SK-N-SH (cell line): ENCODE results near the gene TBX1. TPM values are rescaled to one million over a fixed set of nuclear protein-coding genes. Genes with fewer than 3 reads are reported as not detected.

Experiments
- CTCF ChIA-PET: fragments of 300-600, 350-600 bp; formaldehyde crosslinking; extraction: SDS; loops from one replicate; lab custom pipeline; 2021; lab: Yijun Ruan, JAX
- POLR2A ChIA-PET: fragments of 350-600 bp; sonication (Branson Sonifier 250); formaldehyde crosslinking; extraction: SDS; loops from one replicate; lab custom pipeline; 2020; ENCODE audit warnings: antibody characterized with exemption, inconsistent platforms; lab: Yijun Ruan, JAX
- DNase-seq: peaks from one replicate; pipeline ENCODE4 v3.0.0; 2012
- H2AFZ ChIP-seq: fragments of 200-600 bp; sonication (generic); 2 replicates; pipeline ENCODE4 v1.8.1; 2016; ENCODE audit warnings: antibody characterized with exemption, mild to moderate bottlenecking, low read depth
- H3F3A ChIP-seq: fragments of 200-600 bp; sonication (generic); replicated peaks from 2 replicates; pipeline ENCODE3; 2016; ENCODE audit warnings: antibody characterized with exemption, mild to moderate bottlenecking; ENCODE audit not compliant: insufficient read depth
- H3K27ac ChIP-seq, 2 experiments: fragments of 200-500 bp in 1 of 2; fragments of 200-600 bp in 1 of 2; sonication (Bioruptor generic) in 1 of 2; sonication (generic), shearing (Covaris generic) in 1 of 2; 2 replicates each; pipeline versions ENCODE4 v1.5.1 to v1.6.1; 2014 to 2016; ENCODE audit warnings: low read depth in 2 of 2, inconsistent platforms in 1 of 2, low read length in 1 of 2, mild to moderate bottlenecking in 1 of 2, mixed read lengths in 1 of 2
- H3K27me3 ChIP-seq: fragments of 200-600 bp; sonication (generic), shearing (Covaris generic); 2 replicates; pipeline ENCODE4 v1.6.1; 2016; ENCODE audit warnings: mixed run types; ENCODE audit not compliant: insufficient read depth
- H3K36me3 ChIP-seq, 2 experiments: fragments of 200-500 bp in 1 of 2; fragments of 200-600 bp in 1 of 2; sonication (Bioruptor generic) in 1 of 2; sonication (generic) in 1 of 2; replicated peaks in 1 of 2; 2 replicates each; pipeline versions ENCODE3 to v1.5.1; 2014 to 2016; ENCODE audit warnings: low read length in 1 of 2, mild to moderate bottlenecking in 1 of 2; ENCODE audit not compliant: insufficient read depth in 2 of 2, control insufficient read depth in 1 of 2
- H3K4me1 ChIP-seq, 2 experiments: fragments of 200-500 bp in 1 of 2; fragments of 200-600 bp in 1 of 2; sonication (Bioruptor generic) in 1 of 2; sonication (generic), shearing (Covaris generic) in 1 of 2; 2 replicates each; pipeline versions ENCODE4 v1.5.1 to v1.6.1; 2014 to 2016; ENCODE audit warnings: low read depth in 1 of 2, low read length in 1 of 2, mixed run types in 1 of 2; ENCODE audit not compliant: insufficient read depth in 2 of 2, control insufficient read depth in 1 of 2
- H3K4me2 ChIP-seq: fragments of 200-600 bp; sonication (generic), shearing (Covaris generic); 2 replicates; pipeline ENCODE4 v1.6.1; 2017; ENCODE audit warnings: mixed run types
- H3K4me3 ChIP-seq, 2 experiments: fragments of 200-500 bp in 1 of 2; fragments of 200-600 bp in 1 of 2; sonication (Bioruptor generic) in 1 of 2; sonication (generic), shearing (Covaris generic) in 1 of 2; 2 replicates each; pipeline versions ENCODE4 v1.5.1 to v1.8.1; 2014 to 2016; ENCODE audit warnings: low read depth in 2 of 2, inconsistent platforms in 1 of 2, low read length in 1 of 2, mild to moderate bottlenecking in 1 of 2, mixed read lengths in 1 of 2, moderate library complexity in 1 of 2
- H3K79me2 ChIP-seq: fragments of 200-600 bp; sonication (generic); 2 replicates; pipeline ENCODE4 v1.8.1; 2017; ENCODE audit warnings: mild to moderate bottlenecking; ENCODE audit not compliant: insufficient read depth
- H3K9ac ChIP-seq: fragments of 200-600 bp; sonication (generic); 2 replicates; pipeline ENCODE4 v1.6.1; 2017; ENCODE audit warnings: mixed run types
- H3K9me2 ChIP-seq: fragments of 200-600 bp; sonication (generic); 2 replicates; pipeline ENCODE4 v1.6.1; 2017; ENCODE audit warnings: mixed run types
- H3K9me3 ChIP-seq: fragments of 200-600 bp; sonication (generic); 2 replicates; pipeline ENCODE4 v1.6.1; 2017; ENCODE audit warnings: mixed run types, mild to moderate bottlenecking, moderate library complexity
- H4K20me1 ChIP-seq: fragments of 200-600 bp; sonication (generic); 2 replicates; pipeline ENCODE4 v1.6.1; 2017; ENCODE audit warnings: mild to moderate bottlenecking, mixed run types; ENCODE audit not compliant: insufficient read depth
- CHD2 ChIP-seq: fragments of 150-350 bp; IDR thresholded peaks from 2 replicates; pipeline ENCODE4 v1.6.1; 2018; ENCODE audit warnings: low read length; ENCODE audit not compliant: partially characterized antibody
- FOXJ3 ChIP-seq: sonication (generic); formaldehyde crosslinking; IDR thresholded peaks from 2 replicates; pipeline ENCODE4 v1.5.1; 2020; ENCODE audit warnings: mild to moderate bottlenecking, missing genetic modification reagents
- GATA2 ChIP-seq: sonication (generic); formaldehyde crosslinking; IDR thresholded peaks from 2 replicates; pipeline ENCODE4 v1.5.0; 2020; ENCODE audit warnings: mild to moderate bottlenecking, missing genetic modification reagents
- JUND ChIP-seq: IDR thresholded peaks from 2 replicates; pipeline ENCODE4 v1.4.0; 2012
- MAX ChIP-seq: IDR thresholded peaks from 2 replicates; pipeline ENCODE4 v1.4.0; 2012; ENCODE audit warnings: low read depth
- NFIC ChIP-seq: IDR thresholded peaks from 2 replicates; pipeline ENCODE4 v1.4.0; 2012; ENCODE audit warnings: borderline replicate concordance
- NRF1 ChIP-seq: IDR thresholded peaks from 2 replicates; pipeline ENCODE4 v1.6.1; 2012; ENCODE audit warnings: low read depth, mild to moderate bottlenecking, low read length
- RAD21 ChIP-seq: IDR thresholded peaks from 2 replicates; pipeline ENCODE4 v1.6.1; 2012; ENCODE audit warnings: mild to moderate bottlenecking, low read length
- REST ChIP-seq: IDR thresholded peaks from 2 replicates; pipeline ENCODE4 v1.6.1; 2012; ENCODE audit warnings: mild to moderate bottlenecking, low read depth, low read length, moderate library complexity
- RFX5 ChIP-seq: IDR thresholded peaks from 2 replicates; pipeline ENCODE4 v1.6.1; 2012; ENCODE audit warnings: mild to moderate bottlenecking, improper control_type of control experiment, low read length
- RXRA ChIP-seq: IDR thresholded peaks from 2 replicates; pipeline ENCODE4 v1.4.0; 2012; ENCODE audit warnings: low read depth, mild to moderate bottlenecking, borderline replicate concordance
- TAF1 ChIP-seq: IDR thresholded peaks from 2 replicates; pipeline ENCODE4 v1.6.1; 2012; ENCODE audit warnings: low read depth, mild to moderate bottlenecking, low read length, moderate library complexity, borderline replicate concordance
- TCF12 ChIP-seq: IDR thresholded peaks from 2 replicates; pipeline ENCODE4 v1.4.0; 2012
- TEAD4 ChIP-seq: IDR thresholded peaks from 2 replicates; pipeline ENCODE4 v1.4.0; 2012; ENCODE audit warnings: mild to moderate bottlenecking, borderline replicate concordance; ENCODE audit not compliant: insufficient read depth
- USF1 ChIP-seq: IDR thresholded peaks from 2 replicates; pipeline ENCODE4 v1.4.0; 2012; ENCODE audit warnings: low read depth, borderline replicate concordance
- USF2 ChIP-seq: fragments of 150-350 bp; IDR thresholded peaks from 2 replicates; pipeline ENCODE4 v1.6.1; 2017; ENCODE audit warnings: antibody characterized with exemption, low read length, low read depth, borderline replicate concordance
- ZBTB33 ChIP-seq: IDR thresholded peaks from 2 replicates; pipeline ENCODE4 v1.4.0; 2012; ENCODE audit warnings: low read depth, borderline replicate concordance
- WGBS: methylation state at CpG from one replicate; pipeline ENCODE4 v1.1.6; 2017; ENCODE audit warnings: low lambda C conversion rate; 5-methylcytosine and 5-hydroxymethylcytosine counted together
- polyA plus RNA-seq, 3 experiments: library from polyadenylated mRNA; depleted of rRNA; stranded (reverse); fragments of >200 nt; gene quantifications; 2 replicates each; pipeline ENCODE4 v1.2.3, GENCODE V29; 2012

TBX1 gene
- polyA plus RNA-seq, 1 of the 3 experiments (the other 2 are of a cell fraction): not detected

- no peaks in the 10 kb centered on the region for H3K36me3 ChIP-seq
- ChIA-PET CTCF (interaction anchor here (4.0 to 5.9 kb wide), 3 partner anchors 148 to 186 kb away, joined by 43 to 297 read pairs (median 64); no protein-coding TSS in a partner anchor), POLR2A (no interaction called here)
- H3K27ac ChIP-seq: no peak overlapping the region
- H3K9me2 ChIP-seq: no peaks in the 10 kb centered on the region
- H3K79me2 ChIP-seq: no peaks in the 10 kb centered on the region
- no peak overlapping the region for H3K4me2 ChIP-seq
- no peak overlapping the region for H2AFZ ChIP-seq
- no peak overlapping the region for H3K9ac ChIP-seq
- no peaks in the 10 kb centered on the region for H3F3A ChIP-seq
- no peak overlapping the region for H3K4me3 ChIP-seq
- TF ChIP-seq TCF12: no peak
- TF ChIP-seq RXRA: no peak
- peak; percentile 78 for TF ChIP-seq GATA2 (CRISPR knock-in tag)
- no peaks in the 10 kb centered on the region for H3K9me3 ChIP-seq
- H3K4me1 ChIP-seq: peaks cover 0 to 26% of the 10 kb centered on the region in 2 experiments; a peak in 1 of 4 replicates
- peak; percentile 66 for DNase-seq
- no peaks in the 10 kb centered on the region for H3K27me3 ChIP-seq
- no peaks in the 10 kb centered on the region for H4K20me1 ChIP-seq
- 67% methylated on average over 1 of the region's 10 CpGs for WGBS
Measured at GRCh38 chr22:19728836-19729235, 31.7 kb upstream of the TBX1 start.

- ChIA-PET POLR2A (interaction anchor here (1.3 kb wide), 1 partner anchor 147 kb away, joined by 4 read pairs; no protein-coding TSS in a partner anchor), CTCF (interaction anchor here (1.2 to 5.9 kb wide), 24 partner anchors 13 to 286 kb away, joined by 6 to 297 read pairs (median 20); partner anchors contain the start of genes GNB1L and RTL10)
- H3K4me3 ChIP-seq: no peak overlapping the region
- WGBS: 79% methylated on average over 4 of the region's 9 CpGs
- TF ChIP-seq MAX (no peak), RAD21 (no peak), TCF12 (no peak), REST (no peak), USF2 (no peak), TEAD4 (no peak), TAF1 (no peak), ZBTB33 (no peak), JUND (no peak), FOXJ3 (CRISPR knock-in tag) (no peak), NFIC (no peak), CHD2 (no peak), NRF1 (no peak), USF1 (no peak), RFX5 (no peak)
- H3K36me3 ChIP-seq: no peaks in the 10 kb centered on the region
- H3K9me3 ChIP-seq: no peaks in the 10 kb centered on the region
- H3K9me2 ChIP-seq: no peaks in the 10 kb centered on the region
- peaks cover 0 to 26% of the 10 kb centered on the region in 2 experiments; a peak in 1 of 4 replicates for H3K4me1 ChIP-seq
- no peak for DNase-seq
- H3F3A ChIP-seq: no peaks in the 10 kb centered on the region
- no peaks in the 10 kb centered on the region for H3K27me3 ChIP-seq
- H3K79me2 ChIP-seq: no peaks in the 10 kb centered on the region
- H4K20me1 ChIP-seq: no peaks in the 10 kb centered on the region
- no peak overlapping the region for H3K4me2 ChIP-seq
- H3K9ac ChIP-seq: no peak overlapping the region
- H2AFZ ChIP-seq: no peak overlapping the region
- no peak overlapping the region for H3K27ac ChIP-seq
Measured at GRCh38 chr22:19729507-19729906, 31.1 kb upstream of the TBX1 start.
